ENCODE measurements around the gene COLEC12.
A peak's percentile ranks its signal among the peaks of the same experiment; 100 is the strongest.

COLEC12 gene

GRCh38 chr18:501406-501714 lies 859 bp upstream of the COLEC12 start:
- H3K4me3 ChIP-seq (ENCODE audit: low read depth, low read length): no peak overlapping the region
- DNase-seq (ENCODE audit: low read depth): no peak
- TF ChIP-seq MYC (IDR thresholded peaks at IDR 0.05; ENCODE audit: low read depth, low read length) (no peak), POLR2A (IDR thresholded peaks at IDR 0.05; ENCODE audit: extremely low read depth, insufficient read length) (no peak), MAX (IDR thresholded peaks at IDR 0.05; ENCODE audit: low read depth, low read length) (no peak), CTCF (IDR thresholded peaks at IDR 0.05; ENCODE audit: low read depth, low read length) (no peak)

GRCh38 chr18:499776-500631 lies 497 bp downstream of the COLEC12 start:
- no peak for DNase-seq (ENCODE audit: low read depth)
- H3K4me3 ChIP-seq (ENCODE audit: low read depth, low read length): no peak overlapping the region
- TF ChIP-seq CTCF (IDR thresholded peaks at IDR 0.05; ENCODE audit: low read depth, low read length) (no peak), MAX (IDR thresholded peaks at IDR 0.05; ENCODE audit: low read depth, low read length) (no peak)

- TF ChIP-seq POLR2A (IDR thresholded peaks at IDR 0.05; ENCODE audit: extremely low read depth, insufficient read length): no peak
- TF ChIP-seq CTCF (IDR thresholded peaks at IDR 0.05; ENCODE audit: low read depth, low read length): no peak
- no peak for TF ChIP-seq MYC (IDR thresholded peaks at IDR 0.05; ENCODE audit: low read depth, low read length)
- no peak for TF ChIP-seq MAX (IDR thresholded peaks at IDR 0.05; ENCODE audit: low read depth, low read length)
Observed at GRCh38 chr18:498931-499775, 1.3 kb downstream of the COLEC12 start.

DNA sequence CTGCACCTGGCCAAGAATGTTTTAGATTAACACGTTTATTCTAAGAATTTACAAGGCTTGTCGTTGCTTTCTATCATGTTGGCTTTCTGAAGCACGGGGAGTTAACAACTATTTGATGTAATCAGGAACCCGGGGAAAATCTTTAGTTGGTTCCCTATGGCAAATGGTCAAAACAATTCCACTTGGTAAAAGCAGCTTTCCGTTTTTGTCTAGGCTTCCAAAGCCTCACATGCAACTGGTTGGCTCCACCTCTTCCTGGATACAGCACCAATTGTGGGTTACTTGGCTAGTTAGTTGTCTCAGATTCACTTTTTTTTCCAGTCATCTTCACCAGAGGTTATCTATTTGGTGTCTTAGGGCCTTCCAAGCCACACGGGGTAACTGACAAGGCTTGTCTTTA lies 2.8 kb downstream of the COLEC12 start:
- no peak overlapping the region for H3K4me3 ChIP-seq (ENCODE audit: low read depth, low read length)
- DNase-seq (ENCODE audit: low read depth): no peak
- TF ChIP-seq MAX (IDR thresholded peaks at IDR 0.05; ENCODE audit: low read depth, low read length) (no peak), POLR2A (IDR thresholded peaks at IDR 0.05; ENCODE audit: extremely low read depth, insufficient read length) (no peak), MYC (IDR thresholded peaks at IDR 0.05; ENCODE audit: low read depth, low read length) (no peak), CTCF (IDR thresholded peaks at IDR 0.05; ENCODE audit: low read depth, low read length) (no peak)

More at GRCh38 chr18:498931-499775, 1.3 kb downstream of the COLEC12 start:
- no peak overlapping the region for H3K4me3 ChIP-seq (ENCODE audit: low read depth, low read length)
- peak; percentile 9 for DNase-seq (ENCODE audit: low read depth)

DNA sequence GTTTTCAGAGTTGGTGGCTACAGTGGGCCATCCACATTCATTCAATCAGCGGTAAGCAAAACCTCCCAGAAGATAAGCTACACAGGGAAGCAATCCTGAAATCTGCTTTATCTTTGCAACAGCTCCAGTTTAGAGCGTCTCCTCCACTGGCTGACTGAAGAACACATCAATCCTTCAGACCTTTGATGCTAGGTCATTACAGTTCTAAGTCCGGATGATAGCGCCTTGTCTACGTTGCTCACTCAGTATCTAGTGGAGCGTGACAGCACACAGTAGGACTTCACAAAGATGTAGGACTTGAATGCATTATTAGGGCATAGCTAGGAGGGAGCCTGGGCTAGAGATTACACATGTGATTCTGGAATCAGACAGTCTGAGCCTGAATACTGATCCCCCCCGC lies 5.0 kb downstream of the COLEC12 start:
- no peak for DNase-seq (ENCODE audit: low read depth)
- no peak overlapping the region for H3K4me3 ChIP-seq (ENCODE audit: low read depth, low read length)
- TF ChIP-seq MYC (IDR thresholded peaks at IDR 0.05; ENCODE audit: low read depth, low read length) (no peak), MAX (IDR thresholded peaks at IDR 0.05; ENCODE audit: low read depth, low read length) (no peak), POLR2A (IDR thresholded peaks at IDR 0.05; ENCODE audit: extremely low read depth, insufficient read length) (no peak), CTCF (IDR thresholded peaks at IDR 0.05; ENCODE audit: low read depth, low read length) (no peak)
